Hippocampal formation (tissue), 2 donors: Measurements from ENCODE around the gene PATJ.
"Not testable (repeated sequence)": the region's sequence is repeated elsewhere in the genome, so short reads cannot be mapped to it uniquely, and the experiment has no call there.

Experiments
- DNase-seq, 2 donors: peaks; one replicate each; lab custom pipeline; 2025; lab: John Stamatoyannopoulos, UW

PATJ gene

DNA sequence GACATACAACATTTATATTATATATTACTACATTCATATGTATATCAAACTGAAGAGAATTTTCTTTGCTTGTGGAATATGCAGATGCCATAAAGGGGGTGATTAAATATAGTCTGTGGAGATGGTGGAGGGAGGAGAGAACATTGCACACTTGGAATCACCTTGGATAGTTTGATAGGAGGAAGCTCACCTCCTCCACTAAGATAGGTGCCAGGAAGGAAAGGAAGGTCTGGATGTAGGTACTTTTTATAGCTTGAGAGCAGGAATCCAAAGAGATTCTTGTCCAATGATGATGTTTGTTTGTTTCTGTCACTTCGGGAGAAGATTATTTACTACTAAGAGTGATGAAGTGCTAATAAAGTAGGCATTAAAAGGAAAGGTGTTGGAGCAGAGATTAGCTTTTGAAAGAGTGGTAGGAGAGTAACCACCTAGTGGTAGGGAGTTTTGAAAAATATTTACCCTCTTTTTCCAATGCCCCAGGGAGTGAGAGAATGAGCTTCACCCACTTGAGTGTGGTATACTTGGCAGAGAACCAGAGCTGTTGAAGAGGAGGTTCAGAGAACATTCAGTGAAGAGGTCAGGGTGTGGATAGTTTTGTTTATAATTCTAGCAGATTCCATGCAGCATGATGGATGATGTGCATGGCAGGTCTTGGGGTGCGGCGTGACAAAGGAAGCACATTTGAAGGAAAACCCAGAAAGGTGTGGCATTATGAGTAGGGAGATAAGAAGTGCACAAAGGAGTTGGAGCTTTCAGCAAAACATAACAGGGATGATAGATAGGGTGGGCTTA is 145.0 kb downstream of the PATJ start:
- DNase-seq, result no peak

DNA sequence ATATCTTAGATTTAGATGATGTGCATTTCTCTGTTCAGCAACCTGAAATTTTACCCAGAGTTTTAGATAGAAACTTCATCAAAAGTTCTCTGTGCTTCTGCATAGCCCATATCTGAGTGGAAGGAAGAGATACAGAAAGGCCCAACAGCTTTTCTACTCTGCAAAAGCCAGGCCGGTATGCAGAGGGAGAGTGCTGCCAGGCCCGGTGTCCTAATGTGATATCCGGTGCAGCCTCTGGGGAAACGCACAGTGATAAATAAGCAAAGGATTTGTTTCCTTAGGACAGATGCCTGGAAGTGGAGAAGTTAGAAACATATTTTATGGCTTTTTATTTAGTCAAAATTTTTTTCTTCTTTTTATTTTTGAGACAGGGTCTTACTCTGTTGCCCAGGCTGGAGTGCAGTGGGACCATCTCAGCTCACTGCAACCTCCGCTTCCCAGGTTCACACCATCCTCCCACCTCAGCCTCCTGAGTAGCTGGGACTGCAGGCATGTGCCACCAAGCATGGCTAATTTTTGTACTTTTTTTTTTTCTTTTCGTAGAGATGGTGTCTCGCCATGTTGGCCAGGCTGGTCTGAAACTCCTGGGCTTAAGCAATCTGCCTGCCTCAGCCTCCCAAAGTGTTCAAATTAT is 145.8 kb downstream of the PATJ start:
- DNase-seq, result no peak

DNA sequence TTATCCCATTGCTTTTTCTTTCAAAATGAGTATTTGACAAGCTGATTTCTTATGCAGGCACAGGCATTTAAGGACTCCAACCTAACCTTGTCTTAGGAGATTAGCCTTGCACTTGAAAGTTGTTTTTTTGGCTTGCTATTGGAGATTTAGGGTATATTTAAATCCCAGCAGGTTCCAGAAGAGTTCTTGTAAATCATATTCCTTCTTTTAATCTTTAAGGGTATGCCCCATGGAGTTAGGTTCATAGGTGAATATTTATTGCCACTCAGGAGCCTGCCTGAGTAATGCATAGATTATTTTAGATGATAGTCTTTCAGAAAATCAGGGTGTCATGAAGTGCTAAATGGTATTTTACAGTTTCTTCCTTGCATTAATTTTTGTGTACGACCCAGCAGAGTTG is 146.5 kb downstream of the PATJ start:
- no peak for DNase-seq

DNA sequence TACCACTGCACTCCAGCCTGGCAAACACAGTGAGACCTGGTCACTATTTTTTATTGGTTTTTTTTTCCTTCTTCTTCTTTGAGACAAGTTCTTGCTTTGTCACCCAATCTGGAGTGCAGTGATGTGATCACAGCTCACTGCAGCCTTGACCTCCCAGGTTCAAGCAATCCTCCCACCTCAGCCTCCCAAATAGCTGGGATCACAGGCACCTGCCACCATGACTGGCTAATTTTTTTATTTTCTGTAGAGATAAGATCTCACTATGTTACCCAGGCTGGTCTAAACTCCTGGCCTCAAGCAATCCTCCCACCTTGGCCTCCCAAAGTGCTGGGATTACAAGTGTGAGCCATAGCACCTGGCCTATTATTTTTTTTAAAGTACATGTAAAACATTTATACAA is 148.2 kb downstream of the PATJ start:
- DNase-seq, result not testable (repeated sequence)

DNA sequence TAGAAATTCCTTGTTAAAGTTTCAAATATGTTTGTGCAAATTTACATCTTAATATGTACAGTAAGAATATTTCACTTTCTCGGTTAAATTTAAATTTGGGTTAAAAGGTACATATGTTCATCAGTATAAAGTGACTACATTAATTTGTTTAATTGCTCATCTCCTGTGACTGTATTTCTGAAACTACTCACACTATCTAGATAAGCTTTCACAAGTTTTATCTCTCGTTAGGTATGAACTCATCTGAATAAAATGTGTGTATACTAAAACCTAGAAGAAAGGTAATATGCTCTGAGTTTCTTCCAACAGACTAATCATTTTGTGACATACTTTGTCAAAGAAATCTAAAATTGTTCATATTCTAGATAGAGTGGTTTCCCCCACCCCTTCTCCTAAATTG is 150.7 kb downstream of the PATJ start:
- DNase-seq, result no peak

DNA sequence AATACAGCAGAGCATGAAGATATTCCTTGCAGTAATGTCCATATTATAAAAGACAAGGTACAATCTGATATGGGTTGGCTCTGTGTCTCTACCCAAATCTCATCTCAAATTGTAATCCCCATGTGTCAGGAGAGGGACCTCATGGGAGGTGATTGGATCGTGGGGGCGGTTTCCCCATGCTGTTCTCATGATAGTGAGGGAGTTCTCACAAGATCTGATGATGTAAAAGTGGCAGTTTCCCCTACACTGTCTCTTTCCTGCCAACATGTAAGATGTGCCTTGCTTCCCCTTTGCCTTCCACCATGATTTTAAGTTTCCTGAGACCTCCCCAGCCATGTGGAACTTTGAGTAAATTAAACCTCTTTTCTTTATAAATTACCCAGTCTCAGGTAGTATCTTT is 152.0 kb downstream of the PATJ start:
- DNase-seq, result not testable (repeated sequence)

DNA sequence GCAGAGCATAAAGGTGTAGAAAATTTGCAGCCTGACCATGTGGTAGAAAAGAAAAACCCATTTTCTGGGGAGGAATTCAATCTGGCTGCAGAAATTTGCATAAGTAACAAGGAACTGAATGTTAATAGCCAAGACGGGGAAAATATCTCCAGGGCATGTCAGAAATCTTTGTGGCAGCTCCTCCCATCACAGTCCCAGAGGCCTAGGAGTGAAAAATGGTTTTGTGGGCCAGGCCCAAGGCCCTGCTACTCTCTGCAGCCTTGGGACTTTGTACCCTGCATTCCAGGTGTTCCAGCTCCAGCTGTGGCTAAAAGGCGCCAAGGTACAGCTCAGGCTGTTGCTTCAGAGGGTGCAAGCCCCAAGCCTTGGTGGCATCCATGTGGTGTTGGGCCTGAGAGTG is 152.9 kb downstream of the PATJ start:
- DNase-seq, result no peak

DNA sequence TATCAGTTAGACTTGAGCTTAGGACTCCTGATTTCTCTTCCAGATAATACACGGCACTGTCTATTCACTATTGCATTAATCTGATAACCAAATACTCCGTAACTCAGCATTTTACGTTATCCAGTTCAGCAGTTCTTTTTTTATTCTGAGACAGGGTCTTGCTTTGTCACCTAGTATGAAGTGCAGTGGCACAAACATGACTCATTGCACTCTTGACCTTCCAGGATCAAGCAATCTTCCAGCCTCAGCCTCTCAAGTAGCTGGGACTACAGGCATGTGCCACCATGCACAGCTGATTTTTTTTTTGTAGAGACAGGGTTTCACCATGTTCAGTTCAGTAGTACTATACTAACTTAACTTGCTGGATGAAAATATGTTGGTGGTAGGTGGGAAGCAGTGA is 156.4 kb downstream of the PATJ start:
- DNase-seq, result no peak

DNA sequence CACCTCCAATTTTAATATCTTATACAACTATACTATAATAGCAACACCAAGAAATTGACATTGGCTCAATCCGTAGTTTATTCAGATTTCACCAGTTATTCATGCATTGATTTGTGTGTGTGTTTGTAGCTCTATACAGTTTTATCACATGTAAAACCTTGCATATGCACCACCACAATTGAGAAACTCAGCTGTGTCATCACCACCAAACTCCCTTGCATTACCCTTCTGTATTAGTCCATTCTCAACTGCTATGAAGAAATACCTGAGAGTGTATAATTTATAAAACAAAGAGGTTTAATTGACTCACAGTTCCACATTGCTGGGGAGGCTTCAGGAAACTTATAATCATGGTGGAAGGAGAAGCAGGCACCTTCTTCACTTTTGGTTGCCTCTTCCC is 162.1 kb downstream of the PATJ start:
- no peak for DNase-seq

DNA sequence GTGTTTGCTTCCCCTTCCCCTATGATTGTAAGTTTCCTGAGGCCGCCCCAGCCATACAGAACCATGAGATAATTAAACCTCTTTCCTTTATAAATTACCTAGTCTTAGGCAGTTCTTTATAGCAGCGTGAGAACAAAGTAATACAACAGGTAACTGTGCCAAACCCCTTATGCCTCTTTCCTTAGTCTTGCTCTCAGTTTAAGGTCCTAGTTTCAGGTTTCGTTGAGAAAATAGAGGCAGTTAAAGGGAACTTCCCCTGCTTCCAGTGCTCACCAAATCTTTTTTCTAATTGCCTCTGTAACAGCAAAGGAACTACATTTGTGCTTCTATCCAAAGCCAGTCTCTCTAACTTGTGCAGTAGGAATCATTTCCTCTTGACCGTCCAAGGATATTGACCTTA is 164.8 kb downstream of the PATJ start:
- no peak for DNase-seq

DNA sequence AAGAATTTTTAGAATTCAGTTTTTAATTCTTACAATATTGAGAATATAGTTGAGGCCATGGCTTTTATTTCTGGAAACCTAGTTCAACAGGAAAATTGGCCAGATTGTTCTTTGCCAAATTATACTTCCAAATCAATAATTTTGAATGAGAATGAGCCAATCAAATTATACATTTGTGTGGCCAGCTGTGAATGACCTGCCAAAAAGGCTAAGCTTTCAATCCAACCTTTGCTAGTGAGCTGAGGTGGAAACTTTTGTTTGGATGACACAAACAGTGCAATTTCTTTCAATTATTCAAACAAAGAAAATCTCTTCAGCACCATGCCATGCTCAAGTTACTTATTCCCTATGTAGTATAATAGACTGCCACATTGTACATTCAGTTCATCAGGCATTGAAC is 167.8 kb downstream of the PATJ start:
- DNase-seq, result no peak

DNA sequence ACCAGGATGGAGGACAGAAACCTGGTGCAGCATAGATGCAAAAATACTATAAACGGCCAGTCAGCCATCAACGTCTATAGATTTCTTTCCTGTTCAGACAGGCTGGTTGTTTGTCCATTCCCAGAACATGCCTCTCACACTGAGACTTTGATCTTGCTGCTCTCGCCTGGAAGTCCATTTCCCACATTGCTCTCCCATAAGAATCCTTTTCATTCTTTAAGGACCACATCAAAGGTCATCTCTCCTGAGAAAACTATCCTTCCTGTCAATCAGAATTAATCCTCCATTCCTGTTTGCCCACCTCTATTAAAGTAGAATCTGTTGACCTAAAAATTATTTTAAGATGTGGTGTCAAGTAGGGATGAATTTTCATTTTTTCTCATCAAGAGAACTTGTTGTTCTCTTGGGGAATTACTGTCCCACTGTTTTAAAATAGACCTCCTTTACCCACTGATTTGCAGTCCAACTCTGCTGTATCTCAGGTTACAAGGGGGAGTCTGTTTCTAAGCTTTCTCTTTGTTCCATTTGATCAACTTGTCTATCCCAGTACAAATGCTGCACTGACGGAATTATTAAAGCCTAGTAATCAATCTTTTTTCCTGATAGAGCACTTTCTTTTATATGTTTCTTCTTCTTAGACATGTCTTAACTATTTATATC is 172.7 kb downstream of the PATJ start:
- DNase-seq, result no peak

DNA sequence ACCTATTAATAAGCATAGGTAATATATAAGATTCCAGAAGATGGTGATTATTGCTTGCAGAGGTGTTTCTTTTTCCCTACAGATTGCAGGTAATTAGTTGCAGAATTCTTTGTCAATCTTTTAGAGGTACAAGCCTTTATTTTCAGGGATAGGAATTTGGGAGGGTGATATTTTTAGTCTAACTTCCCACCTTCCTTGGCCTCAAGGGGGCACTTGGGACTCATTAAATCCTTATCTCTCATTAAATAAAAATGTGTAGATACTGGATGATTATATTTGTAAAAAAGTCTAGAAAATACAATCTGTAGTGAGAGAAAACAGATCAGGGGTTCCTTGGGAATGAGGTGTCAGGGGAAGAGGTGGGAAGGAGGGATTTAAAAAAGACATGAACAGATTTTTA is 179.2 kb downstream of the PATJ start:
- DNase-seq, result no peak

DNA sequence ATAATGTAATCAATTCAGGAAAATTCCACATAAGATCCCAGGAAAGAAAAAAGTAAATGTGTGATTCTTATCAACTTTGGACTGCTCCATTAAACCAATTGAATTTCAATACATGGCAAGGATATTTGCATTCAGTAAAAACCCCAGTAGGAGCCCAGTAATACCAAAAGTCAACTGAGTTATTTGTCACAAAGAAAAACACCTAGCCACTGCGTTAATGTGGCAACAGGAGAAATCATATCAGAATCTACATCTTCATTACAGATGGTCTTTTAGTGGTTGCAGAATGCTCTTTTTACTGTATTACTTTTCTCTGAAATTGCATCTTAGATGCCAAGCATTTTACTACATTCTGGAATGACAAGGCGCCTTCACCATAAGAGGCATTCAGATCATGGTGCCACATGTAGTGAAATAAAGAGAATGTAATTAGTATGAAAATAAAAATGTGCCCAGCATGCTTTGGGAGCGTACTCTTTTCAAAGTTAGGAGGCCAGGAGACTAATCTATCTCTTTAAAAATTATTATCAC is 180.7 kb downstream of the PATJ start:
- DNase-seq, result no peak

DNA sequence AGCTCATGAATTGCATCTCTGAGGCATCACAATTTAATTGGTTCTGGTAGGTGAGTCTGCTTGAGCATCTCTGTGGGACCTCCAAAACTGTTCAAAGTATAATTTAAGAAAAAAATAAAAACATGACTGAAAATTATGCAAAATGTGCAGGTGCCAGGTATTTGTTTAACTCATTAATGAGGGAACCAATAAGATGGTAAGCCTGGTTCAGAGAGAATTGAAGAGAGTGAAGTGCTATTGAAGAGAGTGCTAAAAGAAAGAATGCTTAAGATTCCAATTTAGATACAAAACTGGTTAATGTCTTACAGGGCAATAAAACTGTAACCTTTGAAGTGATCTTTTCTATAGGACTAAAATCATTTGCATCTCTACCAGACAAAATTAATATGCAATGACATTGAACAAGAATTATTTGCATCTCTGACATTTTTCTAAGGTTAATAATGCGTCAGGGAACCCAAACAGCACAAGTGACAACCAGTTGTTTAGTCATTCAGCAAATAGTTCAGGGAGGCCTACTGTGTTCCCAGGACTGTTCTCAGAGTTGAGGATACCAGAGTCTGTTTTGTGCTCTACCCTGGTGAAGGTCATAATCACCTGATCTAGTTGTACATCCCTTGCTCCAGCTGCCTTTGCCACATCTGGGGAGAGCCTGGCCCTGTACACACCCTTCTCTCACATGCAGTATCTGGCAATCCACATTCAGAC is 183.5 kb downstream of the PATJ start:
- no peak for DNase-seq

DNA sequence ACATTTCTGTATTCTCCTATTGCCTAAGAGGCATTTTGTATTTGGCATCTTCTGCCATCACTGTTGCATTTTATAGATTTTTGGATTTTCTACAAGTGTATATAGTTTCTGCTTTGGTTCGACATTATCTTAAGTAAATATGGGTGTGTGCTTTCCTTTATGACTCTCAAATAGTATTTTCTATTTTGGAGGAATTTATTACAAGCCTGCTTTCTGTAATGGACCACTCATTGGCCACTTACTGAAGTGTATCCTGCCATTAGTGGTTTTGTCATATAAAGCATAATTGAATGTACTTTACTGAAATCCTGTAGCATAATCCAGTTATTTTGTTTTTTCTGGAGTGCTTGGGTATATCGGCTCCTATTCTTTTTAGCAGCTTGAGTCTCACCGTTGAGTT is 184.3 kb downstream of the PATJ start:
- DNase-seq, result no peak

DNA sequence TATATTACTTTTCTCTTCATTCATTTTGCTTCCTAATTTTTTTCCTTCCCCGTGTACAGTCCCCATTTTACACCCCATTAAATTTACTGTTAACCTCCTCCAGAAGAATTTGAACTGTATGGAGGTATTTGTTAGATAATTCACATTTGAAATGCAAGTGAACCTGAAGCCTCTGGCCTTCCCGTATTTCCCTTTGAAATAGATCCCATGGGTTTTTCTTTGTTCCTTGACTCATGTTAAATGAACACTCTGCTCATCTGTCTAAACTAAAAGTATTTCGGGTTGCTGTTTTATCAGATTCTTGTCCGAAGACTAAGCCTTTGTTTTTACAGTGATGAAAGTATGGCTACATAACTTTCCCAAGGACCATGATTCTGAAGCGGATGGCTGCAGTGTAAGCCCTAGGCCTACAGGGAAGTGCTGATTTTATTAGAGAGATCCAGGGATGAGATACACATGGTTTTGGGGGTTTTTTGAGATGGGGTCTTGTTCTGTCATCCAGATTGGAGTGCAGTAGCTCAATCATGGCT is 187.9 kb downstream of the PATJ start:
- no peak for DNase-seq

DNA sequence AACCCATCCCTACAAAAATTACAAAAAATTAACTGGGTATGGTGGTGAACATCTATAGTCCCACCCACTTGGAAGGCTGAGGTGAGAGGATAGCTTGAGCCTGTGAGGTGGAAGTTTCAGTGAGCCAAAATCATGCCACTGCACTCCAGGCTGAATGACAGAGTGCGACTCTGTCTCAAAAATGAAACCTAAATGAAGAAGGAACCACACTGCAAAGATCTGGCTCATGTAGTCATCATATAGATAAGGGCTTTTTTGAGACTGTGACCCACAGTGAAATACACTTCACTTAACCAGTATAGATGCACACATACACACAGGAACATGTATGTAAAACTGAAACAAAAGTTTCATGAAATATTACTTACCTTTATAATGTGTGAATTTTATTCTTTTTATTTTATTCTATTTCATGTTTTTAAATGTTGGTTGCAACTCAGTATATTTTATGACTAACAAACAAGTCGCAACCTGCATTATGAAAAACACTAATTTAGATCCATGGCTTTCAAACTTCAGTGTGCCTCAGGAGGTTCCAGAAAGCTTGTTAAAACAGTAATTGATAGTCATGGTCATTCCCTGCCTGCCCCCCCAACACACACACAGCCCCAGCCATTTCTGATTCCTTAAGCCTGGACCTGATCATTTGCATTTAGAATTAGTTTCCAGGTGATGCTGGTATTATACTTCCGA is 189.5 kb downstream of the PATJ start:
- no peak for DNase-seq

DNA sequence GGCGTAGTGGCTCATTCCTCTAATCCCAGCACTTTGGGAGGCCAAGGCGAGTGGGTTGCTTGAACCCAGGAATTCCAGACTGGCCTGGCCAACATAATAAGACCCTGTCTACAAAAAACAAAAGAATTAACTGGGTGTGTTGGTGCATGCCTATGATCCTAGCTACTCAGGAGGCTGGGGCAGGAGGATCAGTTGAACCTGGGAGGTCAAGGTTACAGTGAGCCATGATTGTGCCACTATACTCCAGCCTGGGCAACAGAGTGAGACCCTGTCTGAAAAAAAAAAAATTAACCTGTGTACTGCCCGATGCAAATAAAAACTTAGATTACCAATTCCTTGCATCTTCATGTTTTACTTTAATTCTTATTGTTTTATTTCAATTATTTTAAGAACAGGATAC is 193.2 kb downstream of the PATJ start:
- no peak for DNase-seq

DNA sequence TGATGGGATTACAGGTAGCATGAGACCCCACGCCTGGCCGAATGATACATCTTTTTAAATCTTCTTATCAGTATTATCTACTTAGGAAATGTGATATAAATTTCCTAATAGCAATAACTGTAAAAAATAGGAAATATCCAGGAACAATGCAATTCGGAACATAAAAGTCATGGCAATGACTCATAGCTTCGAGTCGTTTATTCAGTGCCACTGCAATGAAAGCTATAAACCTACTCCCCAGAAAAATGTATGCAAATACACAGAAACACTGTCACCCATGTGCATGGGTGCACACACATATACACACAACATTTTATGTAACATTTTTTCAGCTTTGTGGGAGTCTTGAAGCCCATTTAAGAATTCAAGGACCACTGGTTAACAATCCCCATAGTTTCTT is 194.6 kb downstream of the PATJ start:
- DNase-seq, result no peak

DNA sequence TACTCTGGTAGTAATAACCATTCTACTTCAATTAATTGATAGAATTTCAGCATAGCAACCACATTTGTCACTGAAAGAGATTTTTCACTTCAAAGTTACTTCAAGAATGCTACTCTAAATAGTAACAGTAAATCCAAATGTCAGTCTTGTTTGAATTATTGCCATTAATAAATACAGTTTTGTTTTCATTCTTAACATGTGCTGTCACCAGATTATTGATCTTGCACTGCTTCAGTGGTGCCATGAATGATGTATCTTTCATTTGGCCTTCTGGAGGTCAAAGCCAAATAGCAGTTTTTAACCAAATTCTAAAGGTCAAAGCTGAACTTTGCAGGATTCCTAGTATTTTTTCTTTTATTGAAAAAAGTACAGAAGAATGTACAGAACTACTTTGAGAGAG is 199.5 kb downstream of the PATJ start:
- no peak for DNase-seq

DNA sequence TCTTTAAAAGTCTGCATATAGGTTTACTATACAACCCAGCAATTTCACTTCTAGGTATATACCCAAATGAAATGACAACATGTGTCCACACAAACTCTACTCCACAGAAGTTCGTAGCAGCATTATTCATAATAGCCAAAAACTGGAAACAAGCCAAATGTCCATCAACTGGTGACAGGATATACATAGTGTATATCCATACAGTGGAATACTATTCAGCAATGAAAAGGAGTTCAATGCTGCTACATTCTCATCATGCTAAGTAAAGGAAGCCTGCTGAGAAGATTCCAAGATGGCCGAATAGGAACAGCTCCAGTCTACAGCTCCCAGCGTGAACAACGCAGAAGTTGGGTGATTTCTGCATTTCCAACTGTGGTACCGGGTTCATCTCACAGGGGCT is 200.6 kb downstream of the PATJ start:
- DNase-seq, result no peak
